GM19035 (cell line): Measurements from ENCODE around the gene RAB23.

ENCODE experiments used
- ATAC-seq: cut with Tn5 transposase; IDR thresholded peaks from one replicate; pipeline ENCODE4 v1.9.1; 2021; ENCODE audit not compliant: unreplicated experiment

The RAB23 gene

DNA sequence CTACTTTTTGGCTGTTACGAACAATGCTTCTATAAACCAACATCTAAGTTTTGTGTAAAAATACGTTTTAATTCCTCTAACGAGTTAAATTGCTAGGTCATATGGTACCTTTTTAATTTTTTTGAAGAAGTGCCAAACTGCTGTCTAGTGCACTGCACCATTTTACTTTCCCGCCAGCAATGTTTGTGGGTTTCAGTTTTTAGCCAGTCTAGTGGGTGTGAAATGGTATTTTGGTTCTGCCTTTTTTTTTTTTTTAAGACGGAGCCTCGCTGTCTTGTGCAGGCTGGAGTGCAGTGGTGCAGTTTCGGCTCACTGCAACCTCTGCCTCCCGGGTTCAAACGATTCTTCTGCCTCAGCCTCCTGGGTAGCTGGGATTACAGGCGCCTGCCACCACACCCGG is 84.1 kb downstream of the RAB23 start:
- no peak for ATAC-seq

DNA sequence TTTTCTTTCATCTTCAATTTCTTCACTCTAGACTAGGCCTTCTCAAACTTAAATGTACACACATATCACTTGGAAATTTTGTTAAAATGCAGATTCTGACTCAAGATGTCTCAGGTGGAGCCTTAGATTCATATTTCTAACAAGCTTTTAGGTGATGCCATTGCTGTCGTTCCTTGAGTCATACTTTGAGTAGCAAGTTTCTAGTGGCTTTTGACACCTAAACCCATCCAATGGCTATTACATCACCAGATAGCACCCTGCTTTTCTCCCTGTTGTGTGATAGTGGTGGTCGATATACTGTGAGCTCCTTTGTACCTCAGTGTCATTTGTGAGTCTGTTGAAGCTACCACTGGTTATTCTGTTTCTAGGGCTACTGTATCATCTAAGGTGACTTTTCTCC is 84.8 kb downstream of the RAB23 start:
- ATAC-seq, result no peak
